NOMO-1 treated with dmso at 0.1 percent for 144 hours (cell line): ENCODE measurements around the gene OPN1MW3.
"Not testable (repeated sequence)": the region's sequence is repeated elsewhere in the genome, so short reads cannot be mapped to it uniquely, and the experiment has no call there.

Experiments
- DNase-seq: peaks from one replicate; lab custom pipeline; 2025; ENCODE audit not compliant: unreplicated experiment; lab: John Stamatoyannopoulos, UW

Gene OPN1MW3

GRCh38 chrX:154257282-154257681 is at the start of gene OPN1MW3:
Gene OPN1MW3, plus strand, starts transcription at chrX:154257582. Its CDS starts 38 bp downstream, at chrX:154257620.
- DNase-seq = not testable (repeated sequence)

GRCh38 chrX:154209670-154210418 is 47.5 kb upstream of the OPN1MW3 start:
- not testable (repeated sequence) for DNase-seq

- not testable (repeated sequence) for DNase-seq
Observed at GRCh38 chrX:154211057-154211456, 46.3 kb upstream of the OPN1MW3 start.

- DNase-seq = not testable (repeated sequence)
Observed at GRCh38 chrX:154211499-154211898, 45.9 kb upstream of the OPN1MW3 start.

- DNase-seq = not testable (repeated sequence)
Observed at GRCh38 chrX:154219456-154219855, 37.9 kb upstream of the OPN1MW3 start, which contains the start of gene OPN1MW2. Gene OPN1MW2, plus strand, starts transcription at chrX:154219756. Its CDS starts 60 bp downstream, at chrX:154219816.

- not testable (repeated sequence) for DNase-seq
Observed at GRCh38 chrX:154225292-154225691, 32.1 kb upstream of the OPN1MW3 start.

- not testable (repeated sequence) for DNase-seq
Observed at GRCh38 chrX:154226706-154227105, 30.7 kb upstream of the OPN1MW3 start.

- not testable (repeated sequence) for DNase-seq
Observed at GRCh38 chrX:154231443-154231842, 25.9 kb upstream of the OPN1MW3 start.

GRCh38 chrX:154233620-154234019 is 23.8 kb upstream of the OPN1MW3 start:
- not testable (repeated sequence) for DNase-seq

- not testable (repeated sequence) for DNase-seq
Observed at GRCh38 chrX:154238939-154239559, 18.3 kb upstream of the OPN1MW3 start.

GRCh38 chrX:154239982-154240503 is 17.3 kb upstream of the OPN1MW3 start:
- not testable (repeated sequence) for DNase-seq

- DNase-seq = not testable (repeated sequence)
Observed at GRCh38 chrX:154247377-154248045, 9.9 kb upstream of the OPN1MW3 start.

- not testable (repeated sequence) for DNase-seq
Observed at GRCh38 chrX:154248076-154248475, 9.3 kb upstream of the OPN1MW3 start.

- not testable (repeated sequence) for DNase-seq
Observed at GRCh38 chrX:154258711-154259110, 1.3 kb downstream of the OPN1MW3 start.

GRCh38 chrX:154263072-154263471 is 5.7 kb downstream of the OPN1MW3 start:
- not testable (repeated sequence) for DNase-seq

GRCh38 chrX:154269245-154269644 is 11.9 kb downstream of the OPN1MW3 start:
- DNase-seq = not testable (repeated sequence)

GRCh38 chrX:154284489-154285338 is 27.3 kb downstream of the OPN1MW3 start:
- not testable (repeated sequence) for DNase-seq

- not testable (repeated sequence) for DNase-seq
Observed at GRCh38 chrX:154286406-154286805, 29.0 kb downstream of the OPN1MW3 start.

- peak; percentile 45 for DNase-seq
Observed at GRCh38 chrX:154294791-154295574, 37.6 kb downstream of the OPN1MW3 start, which contains the start of gene TEX28. Gene TEX28, minus strand, starts transcription at chrX:154295124. Its CDS starts 3,007 bp downstream, at chrX:154292117.
